ENCODE results near the gene ARFGEF3. TPM values are rescaled to one million over a fixed set of nuclear protein-coding genes. Genes with fewer than 3 reads are reported as not detected.

The ARFGEF3 gene
- total and polyA plus RNA-seq, 10 of the 15 experiments (the other 5 are each of a cell fraction or from before 2014, with no cell fraction given), result under 0.01 to 0.08 (median 0.02) TPM; not detected in 1

DNA sequence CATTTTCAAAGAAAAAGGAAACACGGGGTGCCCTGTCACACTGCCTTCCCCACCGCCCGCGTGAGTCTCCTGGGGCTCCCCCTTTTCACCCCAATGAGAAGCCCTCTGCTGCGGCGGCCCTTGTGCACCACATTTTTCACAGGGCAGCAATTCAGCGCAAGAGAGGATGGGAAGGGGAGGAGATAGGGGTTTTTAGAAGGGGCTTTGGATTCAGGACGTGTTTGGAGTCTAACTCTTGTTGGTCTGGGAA is 726 bp upstream of the ARFGEF3 start:
- WGBS (ENCODE audit: insufficient coverage, insufficient replicate concordance, low lambda C conversion rate, missing lambda C conversion rate), result 37% methylated on average over 8 of the region's 8 CpGs
- Histone ChIP-seq H4K20me1 (ENCODE audit: control insufficient read depth, insufficient read depth) (no peaks in the 10 kb centered on the region), H3K27me3 (replicated peaks in 1 of 2; ENCODE audit: control insufficient read depth in 2 of 2, insufficient read depth in 2 of 2, low read length in 1 of 2) (peaks cover 12 to 21% of the 10 kb centered on the region in 2 experiments), H3K9me3 (replicated peaks; ENCODE audit: control insufficient read depth, insufficient read depth, low read length) (no peaks in the 10 kb centered on the region), H3K79me2 (ENCODE audit: control insufficient read depth, insufficient read depth, low read length) (no peaks in the 10 kb centered on the region), H3K27ac (ENCODE audit: control insufficient read depth, insufficient read depth) (no peak overlapping the region), H3K9ac (ENCODE audit: control insufficient read depth, insufficient read depth, low read length) (no peak overlapping the region), H3K4me2 (ENCODE audit: control insufficient read depth, insufficient read depth) (no peak overlapping the region), H3K4me1 (ENCODE audit: control insufficient read depth, insufficient read depth, low read length) (no peaks in the 10 kb centered on the region), H3K36me3 (ENCODE audit: control insufficient read depth in 2 of 2, insufficient read depth in 2 of 2, low read length in 1 of 2) (no peaks in the 10 kb centered on the region), H3K4me3 (no peak overlapping the region), H2AFZ (ENCODE audit: control insufficient read depth, low read depth, low read length) (no peak overlapping the region)
- BruUV-seq (replicated peaks), result no TSS peak
- ATAC-seq, result no peak
- no peak for FAIRE-seq
- no peak for DNase-seq (ENCODE audit: low read depth, low spot score)
- no peak for TF ChIP-seq EZH2 (IDR thresholded peaks at IDR 0.05; ENCODE audit: borderline replicate concordance, control insufficient read depth, low read depth, low read length)
- TF ChIP-seq, protein P1, sequence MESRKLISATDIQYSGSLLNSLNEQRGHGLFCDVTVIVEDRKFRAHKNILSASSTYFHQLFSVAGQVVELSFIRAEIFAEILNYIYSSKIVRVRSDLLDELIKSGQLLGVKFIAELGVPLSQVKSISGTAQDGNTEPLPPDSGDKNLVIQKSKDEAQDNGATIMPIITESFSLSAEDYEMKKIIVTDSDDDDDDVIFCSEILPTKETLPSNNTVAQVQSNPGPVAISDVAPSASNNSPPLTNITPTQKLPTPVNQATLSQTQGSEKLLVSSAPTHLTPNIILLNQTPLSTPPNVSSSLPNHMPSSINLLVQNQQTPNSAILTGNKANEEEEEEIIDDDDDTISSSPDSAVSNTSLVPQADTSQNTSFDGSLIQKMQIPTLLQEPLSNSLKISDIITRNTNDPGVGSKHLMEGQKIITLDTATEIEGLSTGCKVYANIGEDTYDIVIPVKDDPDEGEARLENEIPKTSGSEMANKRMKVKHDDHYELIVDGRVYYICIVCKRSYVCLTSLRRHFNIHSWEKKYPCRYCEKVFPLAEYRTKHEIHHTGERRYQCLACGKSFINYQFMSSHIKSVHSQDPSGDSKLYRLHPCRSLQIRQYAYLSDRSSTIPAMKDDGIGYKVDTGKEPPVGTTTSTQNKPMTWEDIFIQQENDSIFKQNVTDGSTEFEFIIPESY (IDR thresholded peaks at IDR 0.05), result no peak
- TF ChIP-seq USF1 (IDR thresholded peaks at IDR 0.05; ENCODE audit: borderline replicate concordance, extremely low read length, insufficient read depth, low read depth, low read length), result no peak
- TF ChIP-seq, protein P2, sequence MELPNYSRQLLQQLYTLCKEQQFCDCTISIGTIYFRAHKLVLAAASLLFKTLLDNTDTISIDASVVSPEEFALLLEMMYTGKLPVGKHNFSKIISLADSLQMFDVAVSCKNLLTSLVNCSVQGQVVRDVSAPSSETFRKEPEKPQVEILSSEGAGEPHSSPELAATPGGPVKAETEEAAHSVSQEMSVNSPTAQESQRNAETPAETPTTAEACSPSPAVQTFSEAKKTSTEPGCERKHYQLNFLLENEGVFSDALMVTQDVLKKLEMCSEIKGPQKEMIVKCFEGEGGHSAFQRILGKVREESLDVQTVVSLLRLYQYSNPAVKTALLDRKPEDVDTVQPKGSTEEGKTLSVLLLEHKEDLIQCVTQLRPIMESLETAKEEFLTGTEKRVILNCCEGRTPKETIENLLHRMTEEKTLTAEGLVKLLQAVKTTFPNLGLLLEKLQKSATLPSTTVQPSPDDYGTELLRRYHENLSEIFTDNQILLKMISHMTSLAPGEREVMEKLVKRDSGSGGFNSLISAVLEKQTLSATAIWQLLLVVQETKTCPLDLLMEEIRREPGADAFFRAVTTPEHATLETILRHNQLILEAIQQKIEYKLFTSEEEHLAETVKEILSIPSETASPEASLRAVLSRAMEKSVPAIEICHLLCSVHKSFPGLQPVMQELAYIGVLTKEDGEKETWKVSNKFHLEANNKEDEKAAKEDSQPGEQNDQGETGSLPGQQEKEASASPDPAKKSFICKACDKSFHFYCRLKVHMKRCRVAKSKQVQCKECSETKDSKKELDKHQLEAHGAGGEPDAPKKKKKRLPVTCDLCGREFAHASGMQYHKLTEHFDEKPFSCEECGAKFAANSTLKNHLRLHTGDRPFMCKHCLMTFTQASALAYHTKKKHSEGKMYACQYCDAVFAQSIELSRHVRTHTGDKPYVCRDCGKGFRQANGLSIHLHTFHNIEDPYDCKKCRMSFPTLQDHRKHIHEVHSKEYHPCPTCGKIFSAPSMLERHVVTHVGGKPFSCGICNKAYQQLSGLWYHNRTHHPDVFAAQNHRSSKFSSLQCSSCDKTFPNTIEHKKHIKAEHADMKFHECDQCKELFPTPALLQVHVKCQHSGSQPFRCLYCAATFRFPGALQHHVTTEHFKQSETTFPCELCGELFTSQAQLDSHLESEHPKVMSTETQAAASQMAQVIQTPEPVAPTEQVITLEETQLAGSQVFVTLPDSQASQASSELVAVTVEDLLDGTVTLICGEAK (IDR thresholded peaks at IDR 0.05; ENCODE audit: borderline replicate concordance), result no peak
- no peak for TF ChIP-seq BMI1 (IDR thresholded peaks at IDR 0.05; ENCODE audit: borderline replicate concordance)
- TF ChIP-seq, protein P3, sequence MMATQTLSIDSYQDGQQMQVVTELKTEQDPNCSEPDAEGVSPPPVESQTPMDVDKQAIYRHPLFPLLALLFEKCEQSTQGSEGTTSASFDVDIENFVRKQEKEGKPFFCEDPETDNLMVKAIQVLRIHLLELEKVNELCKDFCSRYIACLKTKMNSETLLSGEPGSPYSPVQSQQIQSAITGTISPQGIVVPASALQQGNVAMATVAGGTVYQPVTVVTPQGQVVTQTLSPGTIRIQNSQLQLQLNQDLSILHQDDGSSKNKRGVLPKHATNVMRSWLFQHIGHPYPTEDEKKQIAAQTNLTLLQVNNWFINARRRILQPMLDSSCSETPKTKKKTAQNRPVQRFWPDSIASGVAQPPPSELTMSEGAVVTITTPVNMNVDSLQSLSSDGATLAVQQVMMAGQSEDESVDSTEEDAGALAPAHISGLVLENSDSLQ (IDR thresholded peaks at IDR 0.05), result no peak
- no peak for TF ChIP-seq HCFC1 (IDR thresholded peaks at IDR 0.05; ENCODE audit: low read length)
- TF ChIP-seq TCF7 (IDR thresholded peaks at IDR 0.05; ENCODE audit: borderline replicate concordance), result no peak
- no peak for TF ChIP-seq YBX1 (IDR thresholded peaks at IDR 0.05)
- TF ChIP-seq KDM1A (IDR thresholded peaks at IDR 0.05; ENCODE audit: borderline replicate concordance), result no peak
- no peak for TF ChIP-seq MYC (IDR thresholded peaks at IDR 0.05; ENCODE audit: insufficient read depth, insufficient read length, insufficient replicate concordance, low read length, severe bottlenecking)
- TF ChIP-seq ESRRA (IDR thresholded peaks at IDR 0.05; ENCODE audit: low read length), result no peak
- no peak for TF ChIP-seq ZSCAN29 (IDR thresholded peaks at IDR 0.05)
- no peak for TF ChIP-seq MXI1 (IDR thresholded peaks at IDR 0.05; ENCODE audit: low read depth, low read length)
- no peak for TF ChIP-seq TAF1 (IDR thresholded peaks at IDR 0.05; ENCODE audit: borderline replicate concordance, low read depth, low read length)
- no peak for TF ChIP-seq GATAD2B (conservative IDR thresholded peaks at IDR 0.05; ENCODE audit: low read depth)
- TF ChIP-seq SP1 (IDR thresholded peaks at IDR 0.05; ENCODE audit: low read depth, low read length), result no peak
- POLR2A ChIA-PET, result no interaction called here
- intact Hi-C loops (cut with micrococcal nuclease; ENCODE audit: unreplicated experiment) (no loop called here), in situ Hi-C loops (cut with MboI) (no loop called here)
- CTCF ChIA-PET, result no interaction called here
- RAD21 ChIA-PET (ENCODE audit: unreplicated experiment), result no interaction called here
- SMC1A ChIA-PET (ENCODE audit: uncharacterized antibody, unreplicated experiment), result no interaction called here

All from GM12878 (cell line).